ENCODE results near the gene CABP4. TPM values are rescaled to one million over a fixed set of nuclear protein-coding genes. Genes with fewer than 3 reads are reported as not detected.

CABP4 gene
- total and polyA plus RNA-seq, 2 donors (not counting 3 experiments of a cell fraction or from before 2014, with no cell fraction given), result 2.4 to 5.0 TPM

DNA sequence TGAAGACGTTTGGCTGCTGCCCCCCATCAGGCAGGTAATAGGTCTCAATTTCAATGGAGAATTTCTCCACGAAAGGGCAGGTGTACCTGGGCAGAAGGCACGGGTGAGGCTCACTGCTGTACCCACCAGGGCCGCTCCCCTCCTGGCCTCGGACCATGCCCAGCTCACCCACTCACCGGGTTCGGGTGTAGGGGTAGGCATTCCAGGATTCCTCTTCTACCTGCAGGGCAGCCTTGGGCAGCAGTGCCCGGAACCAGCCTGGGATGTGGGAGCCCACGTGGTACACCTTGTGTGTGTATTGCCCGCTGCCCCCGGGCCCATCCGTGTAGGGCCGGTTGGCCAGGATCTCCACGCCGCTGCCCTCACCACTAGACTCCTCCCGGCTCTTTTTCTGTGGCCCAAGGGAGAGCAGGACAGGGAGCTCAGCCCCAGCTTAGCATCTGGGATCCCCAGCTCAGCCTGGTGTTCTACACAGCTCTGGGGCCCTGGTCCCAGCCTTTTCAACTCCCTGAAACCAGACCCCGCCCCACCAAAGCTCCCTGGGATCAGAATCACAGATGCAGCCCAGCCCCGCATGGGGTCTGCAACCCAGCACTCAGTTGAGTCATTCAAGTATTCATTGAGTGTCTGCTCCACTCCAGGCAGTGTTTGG lies 47.3 kb downstream of the CABP4 start:
- H3K9me1 ChIP-seq (replicated peaks; ENCODE audit: control insufficient read depth, extremely low read depth, insufficient read depth, low read length), result no peaks in the 10 kb centered on the region
- dilution Hi-C loops (cut with MboI; ENCODE audit: extremely low pct_ligation_motif_present, low sequenced_read_pairs), result no loop called here

More for the DNA sequence above, 47.3 kb downstream of the CABP4 start:
- ChIA-PET POLR2A (no interaction called here), CTCF (interaction anchor here (0.7 kb wide), 1 partner anchor 151 kb away, joined by 3 read pairs; no protein-coding TSS in a partner anchor)
- peaks cover 11% of the 10 kb centered on the region for H3K79me2 ChIP-seq (ENCODE audit: control insufficient read depth, insufficient read depth, low read length)
- intact Hi-C loops (cut with micrococcal nuclease), result loop anchor here (10.0 kb wide), 1 partner anchor 238 kb away; the partner anchor contains the start of gene GRK2
- TF ChIP-seq, protein P1, sequence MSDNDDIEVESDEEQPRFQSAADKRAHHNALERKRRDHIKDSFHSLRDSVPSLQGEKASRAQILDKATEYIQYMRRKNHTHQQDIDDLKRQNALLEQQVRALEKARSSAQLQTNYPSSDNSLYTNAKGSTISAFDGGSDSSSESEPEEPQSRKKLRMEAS (IDR thresholded peaks at IDR 0.05; ENCODE audit: insufficient read depth, insufficient read length), result no peak
- TF ChIP-seq GATA2 (IDR thresholded peaks at IDR 0.05; ENCODE audit: insufficient read depth, insufficient read length, low read depth, low read length), result no peak
- no peak for TF ChIP-seq POLR2A (IDR thresholded peaks at IDR 0.05; ENCODE audit: low read depth, low read length)
- no peak for TF ChIP-seq POLR2AphosphoS5 (IDR thresholded peaks at IDR 0.05; ENCODE audit: insufficient read depth, low read depth, low read length)
- TF ChIP-seq MYC (IDR thresholded peaks at IDR 0.05; ENCODE audit: low read depth, low read length), result no peak
- no peak for TF ChIP-seq EZH2 (IDR thresholded peaks at IDR 0.05; ENCODE audit: borderline replicate concordance, low read depth, low read length, severe bottlenecking)
- no peak for TF ChIP-seq FOS (IDR thresholded peaks at IDR 0.05; ENCODE audit: borderline replicate concordance, insufficient read depth, low read length)
- TF ChIP-seq JUN (IDR thresholded peaks at IDR 0.05; ENCODE audit: borderline replicate concordance, insufficient read depth, insufficient read length, low read depth), result no peak
- TF ChIP-seq CTCF (IDR thresholded peaks at IDR 0.05; ENCODE audit: extremely low read depth in 1 of 2, insufficient read depth in 1 of 2, low read depth in 1 of 2, low read length in 2 of 2), result no peak
- FAIRE-seq (no peak), DNase-seq (ENCODE audit: low read depth, low spot score) (no peak)
- no peaks in the 10 kb centered on the region for H3K9me3 ChIP-seq (replicated peaks; ENCODE audit: control insufficient read depth, insufficient read depth, low read length)
- H3K4me3 ChIP-seq (replicated peaks in 1 of 3; ENCODE audit: insufficient read depth in 1 of 3, low read depth in 1 of 3, low read length in 3 of 3), result no peak overlapping the region
- no peak overlapping the region for H3K4me2 ChIP-seq (ENCODE audit: insufficient read depth, low read length)
- peaks cover 29% of the 10 kb centered on the region for H3K4me1 ChIP-seq (ENCODE audit: control insufficient read depth, extremely low read depth, insufficient read depth, low read length)
- no peaks in the 10 kb centered on the region for H3K27me3 ChIP-seq (ENCODE audit: control insufficient read depth in 2 of 2, insufficient read depth in 2 of 2, low read length in 2 of 2)
- BruUV-seq (replicated peaks), result no TSS peak
- H3K27ac ChIP-seq (ENCODE audit: insufficient read depth, low read depth, low read length), result no peak overlapping the region
- H3K36me3 ChIP-seq (ENCODE audit: control insufficient read depth in 2 of 2, extremely low read depth in 1 of 2, insufficient read depth in 2 of 2, low read length in 2 of 2), result peaks cover 0 to 4% of the 10 kb centered on the region in 2 experiments
- H3K9ac ChIP-seq (replicated peaks; ENCODE audit: extremely low read depth, insufficient read depth, low read length), result no peak overlapping the region
- H2AFZ ChIP-seq (ENCODE audit: low read depth, low read length), result no peak overlapping the region
- no peaks in the 10 kb centered on the region for H4K20me1 ChIP-seq (replicated peaks; ENCODE audit: control insufficient read depth, extremely low read depth, insufficient read depth, low read length)
